GM18951 (cell line): ENCODE data around the gene TMEM266.

ENCODE experiments used
- POLR2A ChIP-seq: IDR thresholded peaks from 4 replicates; pipeline ENCODE4 v1.6.1; 2011; ENCODE audit warnings: mild to moderate bottlenecking; ENCODE audit not compliant: insufficient read length, insufficient read depth; ENCODE audit errors: extremely low read depth
- in situ Hi-C: fragments of 300-500 bp; cut with MboI; formaldehyde crosslinking; loops from one replicate; pipeline ENCODE4 v1.12.0; 2022; ENCODE audit warnings: low sequenced_read_pairs, mixed read lengths, inconsistent platforms; ENCODE audit not compliant: unreplicated experiment

TMEM266 gene

DNA sequence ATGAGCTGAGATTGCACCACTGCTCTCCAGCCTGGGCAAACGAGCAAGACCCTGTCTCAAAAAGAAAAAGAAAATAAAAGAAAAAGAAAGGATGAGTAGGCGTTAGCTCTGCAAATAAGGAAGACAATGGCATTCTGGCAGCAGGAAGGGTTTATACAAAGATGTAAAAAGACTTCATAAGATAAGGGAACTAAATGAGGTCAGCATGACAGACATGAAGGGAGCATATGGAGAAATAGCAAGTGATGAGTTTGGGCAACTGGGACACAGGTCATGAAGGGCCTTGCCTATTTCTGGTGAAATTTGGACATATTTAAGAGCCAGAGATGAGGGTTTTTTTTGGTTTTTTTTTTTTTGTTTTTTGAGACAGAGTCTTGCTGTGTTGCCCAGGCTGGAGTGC, 24.5 kb downstream of the TMEM266 start:
- no peak for TF ChIP-seq POLR2A
- in situ Hi-C loops = no loop called here

DNA sequence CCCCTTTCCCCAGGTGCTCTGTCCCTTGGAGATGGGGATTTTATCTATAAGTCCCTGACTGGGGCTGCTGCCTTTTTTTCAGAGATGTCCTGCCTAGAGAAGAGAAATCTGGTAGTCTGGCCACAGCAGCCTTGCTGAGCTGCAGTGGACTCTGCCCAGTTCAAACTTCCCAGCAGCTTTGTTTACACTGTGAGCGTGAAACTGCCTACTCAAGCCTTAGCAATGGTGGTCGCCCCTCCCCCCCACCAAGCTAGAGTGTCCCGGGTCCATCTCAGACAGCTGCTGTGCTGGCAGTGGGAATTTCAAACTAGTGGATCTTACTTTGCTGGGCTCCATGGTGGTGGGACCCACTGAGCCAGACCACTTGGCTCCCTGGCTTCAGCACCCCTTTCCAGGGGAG, 38.9 kb downstream of the TMEM266 start:
- in situ Hi-C loops = no loop called here
- TF ChIP-seq POLR2A = no peak

DNA sequence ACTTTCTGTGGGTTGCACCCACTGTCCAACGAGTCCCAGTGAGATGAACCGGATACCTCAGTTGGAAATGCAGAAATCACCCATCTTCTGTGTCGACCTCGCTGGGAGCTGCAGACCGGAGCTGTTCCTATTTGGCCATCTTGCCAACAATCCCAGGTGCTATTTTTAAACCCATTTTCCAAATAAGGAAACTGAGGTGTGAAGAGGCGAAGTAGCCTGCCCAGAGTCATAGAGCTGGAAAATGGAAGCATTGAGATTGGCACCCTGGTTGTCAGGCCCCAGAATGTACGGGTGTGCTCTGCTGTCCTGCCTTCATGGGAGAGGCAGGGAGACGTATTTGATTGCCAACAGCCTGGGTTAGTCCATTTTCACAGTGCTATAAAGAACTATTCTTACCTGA, 39.6 kb downstream of the TMEM266 start:
- in situ Hi-C loops = no loop called here
- no peak for TF ChIP-seq POLR2A

DNA sequence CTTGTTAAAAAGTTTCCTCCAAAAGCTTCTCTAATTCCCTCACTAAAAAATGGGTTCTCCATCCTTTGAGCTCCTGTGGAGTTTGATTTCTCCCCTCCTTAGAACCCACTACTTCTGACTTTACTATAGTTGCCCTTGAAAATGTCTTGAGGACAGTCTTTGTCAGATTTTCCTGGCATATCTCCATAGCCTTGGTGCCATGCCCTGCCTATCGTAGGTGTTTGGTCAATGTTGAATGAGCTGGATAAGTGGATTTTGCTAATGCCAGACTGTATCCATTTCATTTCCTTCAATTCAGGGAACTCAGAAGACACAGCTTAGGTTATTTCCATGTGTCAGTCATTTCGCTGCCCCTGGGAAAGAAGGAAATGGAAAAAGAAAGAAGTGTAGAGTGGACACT, 40.6 kb downstream of the TMEM266 start:
- in situ Hi-C loops = no loop called here

DNA sequence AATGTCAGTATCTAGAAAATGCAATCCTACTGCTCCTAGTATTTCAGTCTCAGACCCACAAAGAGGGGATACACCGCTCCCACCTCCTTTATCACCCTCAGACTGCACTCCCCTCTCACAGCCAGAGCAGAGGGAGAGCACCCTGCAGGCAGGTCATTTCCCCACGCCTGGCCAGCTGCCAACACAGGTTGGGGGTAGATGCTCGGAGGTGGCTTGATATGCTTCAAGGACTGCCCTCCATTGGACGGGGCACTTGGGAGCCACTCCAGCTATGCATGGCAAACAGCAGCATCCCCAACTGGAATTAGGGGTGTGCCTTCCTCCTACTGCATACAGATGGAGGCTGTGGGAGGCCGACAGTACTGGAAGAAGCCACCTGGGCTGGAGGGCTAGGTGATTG, 41.9 kb downstream of the TMEM266 start:
- no peak for TF ChIP-seq POLR2A
- in situ Hi-C loops = no loop called here

More for the DNA sequence above, 40.6 kb downstream of the TMEM266 start:
- TF ChIP-seq POLR2A = no peak

DNA sequence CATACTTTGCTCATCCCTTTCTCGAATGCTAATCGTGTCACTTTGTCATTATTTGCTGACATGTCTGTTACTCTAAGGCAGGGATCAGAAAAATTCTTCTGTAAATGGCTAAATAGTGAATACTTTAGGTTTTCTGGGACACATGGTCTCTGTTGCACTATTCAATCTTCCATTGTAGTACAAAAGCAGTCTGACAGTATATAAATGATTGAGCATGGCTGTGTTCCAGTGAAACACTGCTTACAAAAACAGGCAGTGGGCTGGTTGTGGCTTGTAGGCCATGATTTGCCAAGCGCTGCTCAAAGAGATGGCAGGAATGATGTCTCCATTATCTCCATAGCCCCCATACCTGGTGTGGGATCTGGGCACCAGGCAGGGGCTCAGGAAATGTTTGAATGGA, 45.6 kb downstream of the TMEM266 start:
- in situ Hi-C loops = no loop called here
- TF ChIP-seq POLR2A = no peak

DNA sequence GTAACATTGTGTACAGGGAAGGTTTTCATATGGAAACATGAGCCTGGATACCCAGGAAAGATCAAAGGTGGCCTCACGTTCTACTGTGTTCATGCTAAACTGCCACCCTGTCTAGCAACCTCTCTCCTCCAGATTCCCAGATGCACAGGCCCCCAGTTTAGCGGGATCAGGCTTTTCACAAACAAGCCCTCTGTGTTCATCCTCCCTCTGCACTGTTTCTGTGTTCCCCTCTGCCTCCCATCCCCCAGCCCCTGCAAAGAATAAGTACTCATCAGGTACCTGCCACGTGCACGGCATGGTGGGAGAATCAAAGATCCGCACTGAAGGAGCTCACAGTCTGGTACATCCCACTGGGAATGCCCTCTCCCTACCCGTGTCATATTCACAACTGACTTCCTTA, 46.1 kb downstream of the TMEM266 start:
- TF ChIP-seq POLR2A = no peak
- in situ Hi-C loops = no loop called here

DNA sequence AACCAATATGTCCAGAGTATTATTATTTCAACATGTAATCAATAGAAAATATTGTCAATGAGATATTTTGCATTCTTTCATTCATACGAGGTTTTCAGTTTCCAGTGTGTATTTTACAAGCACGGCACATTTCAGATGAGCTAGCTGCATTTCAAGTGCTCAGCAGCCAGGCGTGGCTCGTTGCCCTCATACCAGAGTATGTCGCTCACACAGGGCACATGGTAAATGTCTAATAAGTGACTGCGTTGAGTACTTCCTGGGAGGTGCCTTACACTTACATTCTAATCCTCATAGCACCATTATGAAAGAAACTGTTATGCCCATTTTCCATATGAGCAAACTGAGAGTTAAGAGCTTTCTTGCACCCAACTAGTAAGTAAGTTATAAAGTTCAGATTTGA, 47.4 kb downstream of the TMEM266 start:
- in situ Hi-C loops = no loop called here

DNA sequence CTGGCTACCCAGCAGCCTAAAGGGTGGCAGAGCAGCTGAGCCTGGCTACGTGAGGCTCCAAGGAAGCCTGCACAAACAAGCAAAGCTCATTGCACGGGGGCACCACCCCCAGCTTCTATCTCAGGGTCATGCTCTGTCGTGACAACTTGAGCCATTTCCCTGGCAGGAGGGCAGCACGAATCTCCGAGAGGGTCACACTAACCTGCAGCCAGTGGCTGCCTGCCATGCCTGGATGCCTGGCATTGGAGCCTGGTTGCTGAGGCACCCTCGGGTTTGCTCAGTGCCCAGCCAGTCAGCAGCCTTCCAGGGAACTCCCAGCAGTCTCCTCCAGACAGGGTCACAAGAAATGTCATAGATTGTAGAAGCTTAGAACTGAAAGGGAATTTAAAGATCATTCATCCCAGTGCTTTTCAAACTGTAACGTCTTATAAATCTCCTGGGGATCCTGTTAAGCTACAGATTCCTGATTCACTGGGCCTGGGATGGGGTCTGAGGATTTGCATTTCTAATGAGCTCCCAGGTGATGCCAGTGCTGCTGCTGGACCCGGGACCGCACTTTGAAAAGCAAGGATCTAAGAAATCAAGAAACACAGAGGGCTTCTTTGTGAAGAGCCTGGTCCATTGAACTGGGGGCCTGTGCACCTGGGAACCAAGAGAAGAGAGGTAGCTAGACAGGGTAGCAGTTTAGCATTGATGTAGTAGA, 48.4 kb downstream of the TMEM266 start:
- TF ChIP-seq POLR2A = no peak
- in situ Hi-C loops = no loop called here

More for the DNA sequence above, 47.4 kb downstream of the TMEM266 start:
- TF ChIP-seq POLR2A = no peak

DNA sequence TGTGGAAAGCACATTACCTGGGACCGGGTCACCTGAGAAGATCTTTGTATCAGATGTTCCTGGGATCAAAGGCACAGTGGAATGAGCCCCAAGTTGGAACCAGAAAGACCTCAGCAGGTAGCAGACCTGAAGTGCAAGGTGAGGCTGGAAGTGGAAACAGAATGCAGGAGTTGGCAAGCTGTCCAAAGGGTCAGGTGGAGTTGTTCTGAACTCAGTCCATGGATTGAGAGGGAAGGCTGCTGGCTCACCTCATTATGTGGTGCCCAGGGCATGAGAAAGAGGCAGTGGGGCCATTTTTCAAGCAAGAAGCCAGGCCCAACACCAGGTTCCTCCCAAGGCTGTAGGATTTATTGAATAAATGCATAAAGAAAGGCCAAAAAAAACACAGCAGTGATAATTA, 49.3 kb downstream of the TMEM266 start:
- no peak for TF ChIP-seq POLR2A
- in situ Hi-C loops = no loop called here

DNA sequence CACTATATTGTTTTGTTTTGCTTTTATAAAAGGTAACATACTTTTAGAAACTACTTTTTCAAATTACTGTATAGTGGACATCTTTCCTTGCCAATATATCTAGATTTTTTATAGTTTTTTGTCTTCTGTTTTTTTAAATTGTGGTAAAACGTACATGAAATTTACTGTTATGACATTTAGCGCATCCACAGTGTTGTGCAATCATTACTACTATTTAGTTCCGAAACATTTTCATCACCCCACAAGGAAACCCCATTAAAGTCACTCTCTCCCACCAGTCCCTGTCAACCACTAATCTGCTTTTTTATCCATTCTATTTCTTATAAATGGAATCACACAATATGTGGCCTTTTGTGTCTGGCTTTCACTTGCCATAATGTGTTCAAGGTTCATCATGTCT, 54.8 kb downstream of the TMEM266 start:
- in situ Hi-C loops = no loop called here

DNA sequence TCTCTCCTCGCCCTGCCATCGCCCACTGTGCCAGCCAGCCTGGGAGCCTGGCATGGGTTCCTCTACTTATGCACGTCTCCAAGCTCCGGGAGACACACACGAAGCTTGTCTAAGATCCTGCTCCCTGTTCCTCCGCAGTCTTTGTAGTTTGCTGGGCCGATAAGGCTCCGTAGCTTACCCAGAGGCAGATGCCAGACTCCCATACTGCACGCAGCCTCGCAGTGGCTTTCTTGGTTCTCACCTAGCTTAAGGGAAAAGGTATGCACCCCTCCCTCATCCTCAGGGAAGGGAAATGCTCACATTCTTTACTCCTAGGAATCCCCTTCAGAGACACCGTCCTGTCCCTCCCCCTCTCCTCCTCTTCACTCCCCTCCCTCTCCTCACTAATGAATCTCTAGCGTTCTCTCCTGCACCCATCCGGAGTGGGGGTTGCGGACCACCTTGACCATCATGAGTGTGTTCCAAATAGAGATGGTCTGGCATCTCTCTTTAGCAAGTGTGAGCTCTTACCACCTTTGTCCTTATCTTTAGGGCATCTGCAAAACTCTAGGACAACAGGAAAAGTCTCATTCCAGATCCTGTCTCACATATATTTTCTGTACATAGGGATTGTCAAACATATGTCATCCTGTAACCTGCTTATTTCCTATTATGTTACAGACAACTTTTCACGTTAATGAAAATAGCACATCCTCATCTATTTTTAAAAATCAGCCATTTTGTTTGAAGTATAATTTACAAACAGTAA, 56.5 kb downstream of the TMEM266 start:
- TF ChIP-seq POLR2A = no peak
- in situ Hi-C loops = no loop called here

More for the DNA sequence above, 54.8 kb downstream of the TMEM266 start:
- no peak for TF ChIP-seq POLR2A

DNA sequence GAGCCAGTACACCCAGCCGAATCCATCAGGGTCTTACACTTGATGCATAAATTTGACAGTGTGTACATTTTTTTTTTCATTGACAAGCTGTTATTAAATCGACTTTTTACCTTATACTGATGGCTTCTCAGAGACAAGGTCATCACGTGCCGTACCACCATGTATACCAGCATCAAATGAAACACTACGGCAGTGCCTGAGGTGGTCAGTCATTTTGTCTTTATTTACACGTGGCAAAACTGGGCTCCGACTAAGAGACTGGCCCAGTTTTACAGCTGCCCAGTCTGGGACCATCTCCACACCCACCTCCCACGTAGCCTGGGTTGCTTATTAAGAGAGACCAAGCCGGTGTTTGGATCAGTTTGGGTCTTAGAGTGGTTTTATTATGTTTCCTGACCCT, 57.4 kb downstream of the TMEM266 start:
- TF ChIP-seq POLR2A = no peak
- in situ Hi-C loops = no loop called here

DNA sequence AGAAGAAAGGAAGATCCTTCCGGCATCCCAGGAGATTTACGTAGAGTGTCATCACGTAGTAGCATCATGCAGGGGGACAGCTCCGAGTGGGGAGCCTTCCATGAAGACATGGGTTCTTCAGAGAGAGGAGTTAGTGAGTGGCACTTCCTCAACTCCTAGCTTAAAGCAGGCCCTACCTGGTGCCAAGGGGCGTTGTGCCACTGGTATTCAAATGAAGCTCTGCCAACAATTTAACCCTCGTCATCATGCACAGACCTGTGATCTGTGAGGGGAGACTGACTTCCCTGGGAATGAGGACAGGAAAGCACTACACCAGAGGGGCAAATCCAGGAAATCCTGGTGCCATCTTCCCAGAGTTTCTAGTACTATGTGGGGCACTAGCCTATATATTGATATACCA, 59.0 kb downstream of the TMEM266 start:
- TF ChIP-seq POLR2A = no peak
- in situ Hi-C loops = no loop called here
